Spleen (tissue), 11 donors: Measurements from ENCODE around the gene MAD2L2. TPM values are rescaled to one million over a fixed set of nuclear protein-coding genes. Genes with fewer than 3 reads are reported as not detected.
A peak's percentile ranks its signal among the peaks of the same experiment; 100 is the strongest.

ENCODE experiments used
- DNase-seq: peaks from one replicate; pipeline ENCODE4 v3.0.0-alpha.2; 2020
- H3K27ac ChIP-seq, 8 donors: fragments of 200-600 bp; sonication (generic) in 7 of 8; 1 replicate in 4 of 8; 2 replicates in 4 of 8; pipeline versions ENCODE4 v1.5.0 to v1.8.0; 2016 to 2021; ENCODE audit warnings: inconsistent platforms in 4 of 8, mild to moderate bottlenecking in 4 of 8, moderate library complexity in 1 of 8
- H3K27me3 ChIP-seq, 7 donors: fragments of 200-600 bp; sonication (generic) in 6 of 7; replicated peaks in 1 of 7; 1 replicate in 4 of 7; 2 replicates in 3 of 7; pipeline versions ENCODE4 v1.5.0 to v1.8.0; 2016 to 2021; ENCODE audit warnings: inconsistent platforms in 3 of 7, mild to moderate bottlenecking in 1 of 7
- H3K36me3 ChIP-seq, 6 donors: fragments of 200-600 bp; sonication (generic) in 5 of 6; 1 replicate in 4 of 6; 2 replicates in 2 of 6; pipeline versions ENCODE4 v1.5.0 to v1.8.0; 2016 to 2021; ENCODE audit warnings: inconsistent platforms in 2 of 6
- H3K4me1 ChIP-seq, 6 donors: fragments of 200-600 bp; sonication (generic) in 5 of 6; 1 replicate in 3 of 6; 2 replicates in 3 of 6; pipeline versions ENCODE4 v1.5.0 to v1.8.0; 2016 to 2021; ENCODE audit warnings: inconsistent platforms in 3 of 6
- H3K4me3 ChIP-seq, 8 donors: fragments of 200-600 bp; sonication (generic) in 7 of 8; 1 replicate in 4 of 8; 2 replicates in 4 of 8; pipeline versions ENCODE4 v1.5.0 to v1.8.0; 2016 to 2021; ENCODE audit warnings: inconsistent platforms in 4 of 8, mild to moderate bottlenecking in 4 of 8, moderate library complexity in 2 of 8
- H3K9me3 ChIP-seq, 8 donors: fragments of 200-600 bp; sonication (generic) in 7 of 8; 1 replicate in 4 of 8; 2 replicates in 4 of 8; pipeline versions ENCODE4 v1.5.0 to v1.8.0; 2016 to 2021; ENCODE audit warnings: inconsistent platforms in 4 of 8
- POLR2A ChIP-seq, 3 donors: fragments of 450-650 bp; IDR thresholded peaks; one replicate each; pipeline ENCODE4 v1.5.1; 2017; ENCODE audit warnings: antibody characterized with exemption in 3 of 3, mild to moderate bottlenecking in 1 of 3
- POLR2AphosphoS5 ChIP-seq, 3 donors: sonication (generic); formaldehyde crosslinking; IDR thresholded peaks; one replicate each; pipeline ENCODE4 v1.5.1; 2017; ENCODE audit warnings: antibody characterized with exemption in 3 of 3
- WGBS, 5 donors: extraction: QIAGEN DNeasy Blood & Tissue Kit in 3 of 5; methylation state at CpG; one replicate each; pipeline versions ENCODE4 v1.1.5 to v1.1.7; 2013 to 2018; 5-methylcytosine and 5-hydroxymethylcytosine counted together
- intact Hi-C: fragments of 100-400 bp; cut with DNase I; formaldehyde crosslinking; loops from one replicate; pipeline ENCODE4 v1.15.0; 2023; ENCODE audit warnings: low total_unique reads
- polyA plus RNA-seq, 3 donors: library from polyadenylated mRNA; stranded (reverse); fragments of 200-250 nt; gene quantifications; one replicate each; pipeline ENCODE4 v1.2.1, GENCODE V29; 2013
- total RNA-seq, 7 donors: library from RNA; depleted of rRNA in 3 of 7; stranded (reverse); fragments of >200 nt in 3 of 7; fragmentation: NEBNext Ultra II Directional in 4 of 7; extraction: Animal tissue kit (Norgen Biotek cat#: 25700) in 4 of 7; gene quantifications; one replicate each; pipeline versions ENCODE4 v1.1.0 to v1.2.1, GENCODE V29; 2016 to 2021
- TF ChIP-seq, protein P1 (sequence below), 11 experiments: fragments of 200-600 bp in 7 of 11; fragments of 450-650 bp in 4 of 11; sonication (generic) in 4 of 11; IDR thresholded peaks in 8 of 11; conservative IDR thresholded peaks in 3 of 11; 1 replicate in 7 of 11; 2 replicates in 4 of 11; pipeline versions ENCODE4 v1.4.0 to v1.8.0; 2016 to 2021; ENCODE audit warnings: antibody characterized with exemption in 11 of 11, inconsistent platforms in 4 of 11, mild to moderate bottlenecking in 1 of 11
- donor health status: healthy with polysubstance abuse.
- donor health status: DM: no; HTN: no; CAD: no; lungs with moderate emphysema.
- donor health status: DM: no; HTN: no; CAD: no.
- donor health status: Bipolar disorder and iron deficiency.
- donor health status: healthy.
- donor health status: DM: no; HTN: no; CAD: no.
- donor health status: DM: yes; HTN: yes; CAD: no.

MAD2L2 gene
- total and polyA plus RNA-seq, 10 donors: 22.7 to 42.1 (median 32.2) TPM

DNA sequence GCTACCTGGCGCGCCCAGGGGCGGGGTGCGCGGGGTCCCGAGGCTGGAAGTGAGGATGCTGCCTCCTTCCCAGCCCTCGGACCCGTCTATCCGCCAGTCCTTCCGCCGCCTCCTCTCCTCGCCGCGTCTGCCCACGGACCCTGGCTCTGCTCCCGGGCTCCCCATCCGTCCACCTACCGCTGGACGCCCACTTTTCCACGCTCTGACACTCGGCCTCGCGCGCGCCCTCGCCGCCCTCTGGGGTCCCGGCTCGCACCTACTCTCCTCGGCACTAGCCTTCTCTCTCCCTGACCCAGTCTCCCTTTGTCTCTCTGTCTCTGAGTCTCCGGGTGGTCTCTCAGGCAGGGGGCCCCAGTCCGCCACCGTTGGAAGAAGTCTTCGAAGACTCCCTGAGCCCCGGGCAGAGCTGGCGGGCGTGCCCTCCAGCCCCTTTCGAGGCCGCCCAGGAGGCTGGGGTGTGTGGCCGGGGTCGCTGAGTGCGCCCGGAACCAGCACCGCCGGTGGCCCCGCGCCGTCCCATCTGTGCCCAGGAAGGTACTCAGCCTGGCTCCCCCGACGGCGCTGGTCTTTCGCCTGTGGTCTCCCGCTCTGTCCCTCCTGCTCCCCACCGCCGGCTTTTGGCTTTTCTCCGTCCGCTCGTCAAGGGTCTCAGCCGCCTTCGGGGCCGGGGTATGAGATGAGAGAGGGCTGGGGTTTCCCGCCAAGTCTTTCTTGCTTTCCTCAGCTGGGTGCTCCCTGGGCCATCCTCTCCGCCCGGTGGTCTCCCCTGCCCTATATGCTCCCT is 11.2 kb upstream of the MAD2L2 start:
- H3K4me3 ChIP-seq: peak overlapping the region in 6 of 8 donors; percentile 26 to 66 (median 34)
- intact Hi-C loops: no loop called here
- peaks cover 15 to 40% (median 33%) of the 10 kb centered on the region in 6 donors for H3K4me1 ChIP-seq
- no peaks in the 10 kb centered on the region for H3K9me3 ChIP-seq
- WGBS, 5 donors: 5 to 8% (median 7%) methylated on average over 49 to 64 of the region's 64 CpGs
- TF ChIP-seq POLR2A (IDR thresholded peaks at IDR 0.05) (no peak), POLR2AphosphoS5 (IDR thresholded peaks at IDR 0.05) (no peak)
- TF ChIP-seq, protein P1, sequence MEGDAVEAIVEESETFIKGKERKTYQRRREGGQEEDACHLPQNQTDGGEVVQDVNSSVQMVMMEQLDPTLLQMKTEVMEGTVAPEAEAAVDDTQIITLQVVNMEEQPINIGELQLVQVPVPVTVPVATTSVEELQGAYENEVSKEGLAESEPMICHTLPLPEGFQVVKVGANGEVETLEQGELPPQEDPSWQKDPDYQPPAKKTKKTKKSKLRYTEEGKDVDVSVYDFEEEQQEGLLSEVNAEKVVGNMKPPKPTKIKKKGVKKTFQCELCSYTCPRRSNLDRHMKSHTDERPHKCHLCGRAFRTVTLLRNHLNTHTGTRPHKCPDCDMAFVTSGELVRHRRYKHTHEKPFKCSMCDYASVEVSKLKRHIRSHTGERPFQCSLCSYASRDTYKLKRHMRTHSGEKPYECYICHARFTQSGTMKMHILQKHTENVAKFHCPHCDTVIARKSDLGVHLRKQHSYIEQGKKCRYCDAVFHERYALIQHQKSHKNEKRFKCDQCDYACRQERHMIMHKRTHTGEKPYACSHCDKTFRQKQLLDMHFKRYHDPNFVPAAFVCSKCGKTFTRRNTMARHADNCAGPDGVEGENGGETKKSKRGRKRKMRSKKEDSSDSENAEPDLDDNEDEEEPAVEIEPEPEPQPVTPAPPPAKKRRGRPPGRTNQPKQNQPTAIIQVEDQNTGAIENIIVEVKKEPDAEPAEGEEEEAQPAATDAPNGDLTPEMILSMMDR (IDR thresholded peaks at IDR 0.05 in 8 of 11, conservative IDR thresholded peaks at IDR 0.05 in 3 of 11): no peak
- no peak overlapping the region for H3K27ac ChIP-seq
- no peak for DNase-seq
- no peaks in the 10 kb centered on the region for H3K36me3 ChIP-seq
- peaks cover 5 to 88% (median 55%) of the 10 kb centered on the region in 7 donors for H3K27me3 ChIP-seq

- peaks cover 5 to 91% (median 55%) of the 10 kb centered on the region in 7 donors for H3K27me3 ChIP-seq
- TF ChIP-seq POLR2AphosphoS5 (IDR thresholded peaks at IDR 0.05) (no peak), POLR2A (IDR thresholded peaks at IDR 0.05) (no peak)
- TF ChIP-seq, protein P1 (IDR thresholded peaks at IDR 0.05 in 8 of 11, conservative IDR thresholded peaks at IDR 0.05 in 3 of 11): no peak
- DNase-seq: no peak
- WGBS, 5 donors: 0 to 1% (median 0%) methylated on average over 1 to 78 of the region's 78 CpGs
- H3K36me3 ChIP-seq: no peaks in the 10 kb centered on the region
- no peak within 1 kb of the TSS for H3K27ac ChIP-seq
- H3K9me3 ChIP-seq: no peaks in the 10 kb centered on the region
- intact Hi-C loops: no loop called here
- H3K4me1 ChIP-seq: peaks cover 15 to 40% (median 33%) of the 10 kb centered on the region in 6 donors
- H3K4me3 ChIP-seq: peak within 1 kb of the TSS in 7 of 8 donors; percentile 26 to 66 (median 34)
Observed at GRCh38 chr1:11691302-11691914, 10.5 kb upstream of the MAD2L2 start, which contains the start of gene DRAXIN. TSS of gene DRAXIN (plus strand) at chr1:11691710. CDS start at chr1:11706259, 14,549 bp downstream.

DNA sequence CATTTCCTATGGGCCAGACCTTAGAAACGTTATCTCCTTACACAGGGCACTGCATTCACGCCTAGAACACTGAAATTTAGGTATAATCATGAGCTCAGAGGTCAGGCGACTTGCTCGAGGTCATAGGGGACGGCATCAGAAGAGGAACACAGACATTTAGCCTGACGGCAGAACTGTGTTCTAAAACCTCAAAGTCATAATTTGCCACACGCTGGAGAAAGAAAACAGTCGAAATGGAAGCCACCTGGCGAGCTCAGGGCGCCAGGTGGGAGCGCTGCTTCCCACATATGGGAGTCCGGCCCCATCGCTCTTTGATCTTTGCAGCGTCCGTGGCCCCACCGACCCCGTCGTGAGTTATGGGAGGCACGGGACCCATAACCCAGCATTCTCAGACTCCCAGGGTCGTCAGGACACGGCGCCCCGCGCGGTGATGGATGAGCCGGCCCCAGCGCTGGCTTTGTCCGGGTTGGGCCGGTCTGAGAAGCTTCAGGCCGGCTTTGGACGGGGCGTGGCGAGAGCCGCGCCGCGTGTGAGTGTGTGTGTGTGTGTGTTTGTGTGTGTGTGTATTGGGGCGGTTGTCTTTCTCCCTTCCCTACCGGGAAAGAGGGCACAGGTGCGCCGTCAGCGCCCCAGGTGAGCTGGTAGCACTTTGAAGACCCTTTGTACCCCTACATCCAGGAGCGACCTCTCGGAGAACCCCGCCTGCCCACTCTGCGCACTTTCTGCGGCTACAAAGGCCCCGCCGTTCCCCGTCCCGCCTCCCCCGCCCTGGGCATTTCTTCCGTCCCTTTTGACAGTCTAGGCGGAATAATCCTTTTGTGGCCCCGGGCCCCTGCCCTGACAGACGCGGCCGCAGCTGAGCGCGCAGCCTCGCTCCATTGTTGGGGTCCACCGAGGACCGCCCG is 9.7 kb upstream of the MAD2L2 start:
- Histone ChIP-seq H3K4me1 (peaks cover 15 to 40% (median 33%) of the 10 kb centered on the region in 6 donors), H3K27me3 (peaks cover 5 to 92% (median 55%) of the 10 kb centered on the region in 7 donors), H3K36me3 (no peaks in the 10 kb centered on the region), H3K9me3 (no peaks in the 10 kb centered on the region), H3K4me3 (peak overlapping the region in 7 of 8 donors; percentile 26 to 66 (median 34)), H3K27ac (no peak overlapping the region)
- WGBS, 5 donors: 3 to 7% (median 4%) methylated on average over 34 to 64 of the region's 64 CpGs
- no peak for DNase-seq
- TF ChIP-seq POLR2A (IDR thresholded peaks at IDR 0.05) (no peak), POLR2AphosphoS5 (IDR thresholded peaks at IDR 0.05) (no peak)
- TF ChIP-seq, protein P1 (IDR thresholded peaks at IDR 0.05 in 8 of 11, conservative IDR thresholded peaks at IDR 0.05 in 3 of 11): no peak
- intact Hi-C loops: no loop called here
